Tibial nerve (tissue), 3 donors: ENCODE measurements around the gene PODXL2.

Experiments
- CTCF ChIP-seq, 5 experiments: fragments of 200-600 bp in 3 of 5; fragments of 450-650 bp in 2 of 5; sonication (generic) in 3 of 5; IDR thresholded peaks; one replicate each; pipeline ENCODE4 v1.5.1; 2016 to 2019; ENCODE audit warnings: antibody characterized with exemption in 5 of 5, mild to moderate bottlenecking in 3 of 5, moderate library complexity in 2 of 5
- POLR2A ChIP-seq, 2 donors: fragments of 450-650 bp; IDR thresholded peaks; one replicate each; pipeline ENCODE4 v1.6.1; 2017; ENCODE audit warnings: antibody characterized with exemption in 2 of 2, mild to moderate bottlenecking in 2 of 2, moderate library complexity in 2 of 2

GRCh38 chr3:127700406-127700805 lies 71.4 kb downstream of the PODXL2 start:
- TF ChIP-seq POLR2A (IDR thresholded peaks at IDR 0.05): no peak
- TF ChIP-seq CTCF (IDR thresholded peaks at IDR 0.05): no peak
